Smooth muscle cell (in vitro differentiated cells): ENCODE results near the gene BTBD2. TPM values are rescaled to one million over a fixed set of nuclear protein-coding genes. Genes with fewer than 3 reads are reported as not detected.

ENCODE experiments used
- DNase-seq: peaks from one replicate; lab custom pipeline; 2025; ENCODE audit not compliant: unreplicated experiment; lab: John Stamatoyannopoulos, UW
- H2AFZ ChIP-seq: fragments of 200-600 bp; sonication (generic); 2 replicates; pipeline ENCODE4 v1.6.0; 2016; ENCODE audit warnings: antibody characterized with exemption, low read depth, mild to moderate bottlenecking
- H3F3A ChIP-seq: fragments of 200-600 bp; sonication (generic); 2 replicates; pipeline ENCODE4 v1.6.0; 2017; ENCODE audit warnings: antibody characterized with exemption, low read depth
- H3K27ac ChIP-seq: fragments of 200-600 bp; sonication (generic); 2 replicates; pipeline ENCODE4 v1.5.1; 2016; ENCODE audit warnings: low read depth, mild to moderate bottlenecking
- H3K27me3 ChIP-seq: fragments of 200-600 bp; sonication (generic); 2 replicates; pipeline ENCODE4 v1.6.1; 2016; ENCODE audit warnings: low read depth, mild to moderate bottlenecking
- H3K36me3 ChIP-seq: fragments of 200-600 bp; sonication (generic); 2 replicates; pipeline ENCODE4 v1.5.1; 2016; ENCODE audit warnings: low read depth
- H3K4me1 ChIP-seq: fragments of 200-600 bp; sonication (generic); 2 replicates; pipeline ENCODE4 v1.5.1; 2016; ENCODE audit warnings: low read depth
- H3K4me2 ChIP-seq: fragments of 200-600 bp; sonication (generic); 2 replicates; pipeline ENCODE4 v1.6.0; 2016; ENCODE audit warnings: mild to moderate bottlenecking
- H3K4me3 ChIP-seq: fragments of 200-600 bp; sonication (generic); 2 replicates; pipeline ENCODE4 v1.5.1; 2016; ENCODE audit warnings: mild to moderate bottlenecking
- H3K79me2 ChIP-seq: fragments of 200-600 bp; sonication (generic); 2 replicates; pipeline ENCODE4 v1.6.0; 2016; ENCODE audit warnings: low read depth, mild to moderate bottlenecking
- H3K9ac ChIP-seq: fragments of 200-600 bp; sonication (generic); 2 replicates; pipeline ENCODE4 v1.6.0; 2016; ENCODE audit warnings: low read depth
- H3K9me3 ChIP-seq: fragments of 200-600 bp; sonication (generic); replicated peaks from 2 replicates; pipeline ENCODE4 v1.5.1; 2016; ENCODE audit warnings: low read depth
- H4K20me1 ChIP-seq: fragments of 200-600 bp; sonication (generic); 2 replicates; pipeline ENCODE4 v1.6.0; 2016; ENCODE audit warnings: low read depth
- CTCF ChIP-seq: fragments of 200-600 bp; sonication (generic); IDR thresholded peaks from 2 replicates; pipeline ENCODE4 v1.5.1; 2017; ENCODE audit warnings: borderline replicate concordance, mild to moderate bottlenecking, antibody characterized with exemption; ENCODE audit not compliant: insufficient read depth, poor library complexity, severe bottlenecking
- WGBS: methylation state at CpG from one replicate; pipeline ENCODE4 v1.1.7; 2016; ENCODE audit warnings: low lambda C conversion rate; 5-methylcytosine and 5-hydroxymethylcytosine counted together
- polyA plus RNA-seq: library from polyadenylated mRNA; unstranded; fragments of >200 nt; fragmentation: Nextera tagmentation; extraction: Ambion mirVana; gene quantifications from 2 replicates; pipeline ENCODE4 v1.2.1, GENCODE V29; 2016
- total RNA-seq: library from RNA; depleted of rRNA; stranded (reverse); fragments of >200 nt; gene quantifications from 2 replicates; pipeline ENCODE4 v1.2.3, GENCODE V29; 2014

The BTBD2 gene
- total and polyA plus RNA-seq, 2 experiments from 2014 or later, result 37.8 to 63.2 TPM

- Histone ChIP-seq H3K27me3 (no peaks in the 10 kb centered on the region), H3K36me3 (no peaks in the 10 kb centered on the region), H3K9ac (no peak overlapping the region), H3F3A (no peaks in the 10 kb centered on the region), H2AFZ (no peak overlapping the region), H3K4me2 (no peak overlapping the region), H3K27ac (no peak overlapping the region), H4K20me1 (peaks cover 8% of the 10 kb centered on the region), H3K4me3 (no peak overlapping the region), H3K79me2 (peaks cover 4% of the 10 kb centered on the region), H3K4me1 (peaks cover 3% of the 10 kb centered on the region), H3K9me3 (no peaks in the 10 kb centered on the region)
- no peak for TF ChIP-seq CTCF
- DNase-seq, result no peak
- 79% methylated on average over 22 of the region's 23 CpGs for WGBS
These were observed 710 bp upstream of the BTBD2 start for GRCh38 chr19:2016041-2016807.

DNA sequence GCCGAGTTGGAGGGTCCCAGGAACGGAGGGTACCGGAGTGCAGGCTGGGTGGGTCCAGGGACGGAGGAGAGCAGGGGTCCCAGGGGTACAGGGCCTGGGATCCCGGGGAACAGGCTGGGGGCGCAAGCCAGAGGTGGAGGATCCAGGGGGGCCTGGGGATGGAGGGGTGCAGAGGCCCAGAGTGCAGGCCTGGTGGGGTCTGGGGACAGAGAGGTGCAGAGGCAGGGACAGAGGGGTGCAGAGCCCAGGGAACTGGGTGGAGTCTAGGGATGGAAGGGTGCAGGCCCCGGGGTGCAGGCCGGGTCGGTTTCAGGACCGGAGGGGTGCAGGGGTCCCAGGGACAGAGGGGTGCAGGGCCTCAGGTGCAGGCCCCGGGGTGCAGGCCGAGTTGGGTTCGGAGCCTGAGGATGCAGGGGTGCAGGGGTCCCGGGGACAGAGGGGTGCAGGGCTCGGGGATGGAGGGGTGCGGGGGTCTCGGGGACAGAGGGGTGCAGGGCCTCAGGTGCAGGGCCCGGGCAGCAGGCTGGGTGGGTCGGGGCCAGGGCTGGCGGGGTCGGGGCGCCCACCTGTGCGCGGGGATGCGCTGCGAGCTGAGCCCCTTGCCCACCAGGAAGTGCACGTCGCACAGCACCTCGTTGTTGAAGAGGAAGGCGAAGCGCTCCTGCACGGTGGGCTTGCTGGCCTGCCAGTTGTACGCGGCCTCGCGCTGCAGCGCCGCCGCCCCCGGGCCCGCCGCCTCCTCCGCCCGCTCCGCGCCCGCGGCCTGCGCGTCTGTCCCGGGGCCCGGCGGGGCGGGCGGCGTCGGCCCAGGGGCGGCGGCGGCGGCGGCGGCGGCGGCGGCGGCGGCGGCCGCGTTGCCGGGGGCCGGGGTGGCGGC, 545 bp downstream of the BTBD2 start:
- no peaks in the 10 kb centered on the region for H3K9me3 ChIP-seq
- peaks cover 4% of the 10 kb centered on the region for H3K79me2 ChIP-seq
- no peak for TF ChIP-seq CTCF
- H3K36me3 ChIP-seq, result no peaks in the 10 kb centered on the region
- no peak overlapping the region for H3K9ac ChIP-seq
- WGBS, result 50% methylated on average over 12 of the region's 74 CpGs
- peaks cover 15% of the 10 kb centered on the region for H4K20me1 ChIP-seq
- H3K4me3 ChIP-seq, result peak overlapping the region; percentile 57
- H3K27ac ChIP-seq, result no peak overlapping the region
- no peak overlapping the region for H2AFZ ChIP-seq
- H3K4me2 ChIP-seq, result peak overlapping the region; percentile 90
- H3K27me3 ChIP-seq, result no peaks in the 10 kb centered on the region
- no peak for DNase-seq
- no peaks in the 10 kb centered on the region for H3F3A ChIP-seq
- peaks cover 3% of the 10 kb centered on the region for H3K4me1 ChIP-seq

DNA sequence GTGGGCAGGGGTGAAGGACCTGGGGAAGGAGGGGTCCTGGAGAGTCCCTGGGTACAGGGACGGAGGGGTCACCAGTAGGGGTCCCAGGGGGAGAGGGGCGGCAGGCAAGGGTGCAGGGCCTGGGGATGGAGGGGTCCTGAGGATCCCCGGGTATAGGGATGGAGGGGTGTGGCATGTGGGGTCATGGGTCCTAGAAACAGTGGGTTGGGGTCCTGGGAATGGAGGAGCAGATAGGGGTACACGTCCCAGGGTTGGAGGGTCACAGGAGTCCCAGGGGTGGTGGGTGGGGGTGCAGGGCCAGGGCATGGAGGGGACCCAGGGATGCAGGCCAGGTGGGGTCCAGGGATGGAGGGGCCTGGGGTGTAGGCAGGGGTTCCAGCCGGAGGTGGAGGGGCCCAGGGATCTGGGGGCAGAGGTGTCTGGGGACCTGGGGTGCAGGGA, 1.4 kb downstream of the BTBD2 start:
- H3K9me3 ChIP-seq, result no peaks in the 10 kb centered on the region
- no peak for TF ChIP-seq CTCF
- peak overlapping the region; percentile 90 for H3K4me2 ChIP-seq
- no peak overlapping the region for H3K4me3 ChIP-seq
- no peaks in the 10 kb centered on the region for H3K36me3 ChIP-seq
- H3F3A ChIP-seq, result no peaks in the 10 kb centered on the region
- peaks cover 16% of the 10 kb centered on the region for H4K20me1 ChIP-seq
- WGBS, result 94% methylated on average over 3 of the region's 5 CpGs
- peaks cover 3% of the 10 kb centered on the region for H3K4me1 ChIP-seq
- H2AFZ ChIP-seq, result no peak overlapping the region
- H3K9ac ChIP-seq, result no peak overlapping the region
- no peaks in the 10 kb centered on the region for H3K27me3 ChIP-seq
- no peak overlapping the region for H3K27ac ChIP-seq
- DNase-seq, result no peak
- peaks cover 4% of the 10 kb centered on the region for H3K79me2 ChIP-seq
